Naive thymus-derived CD4-positive, alpha-beta T cell (primary cell): ENCODE results near the gene C11orf52. TPM values are rescaled to one million over a fixed set of nuclear protein-coding genes. Genes with fewer than 3 reads are reported as not detected.

Experiments
- polyA plus RNA-seq, 2 donors: library from polyadenylated mRNA; unstranded; fragments of 300-500 nt; fragmentation: Illumina TruSeq; gene quantifications; one replicate each; pipeline ENCODE4 v1.2.3, GENCODE V29; 2021
- total RNA-seq, 6 experiments: library from RNA in 5 of 6; stranded (reverse) in 5 of 6; gene quantifications; 1 replicate in 5 of 6; 2 replicates in 1 of 6; pipeline ENCODE4 v1.2.3 and lab custom pipeline; 2021 to 2026

Gene C11orf52
- total and polyA plus RNA-seq, 7 experiments from 2014 or later = 0.26 TPM; not detected in 6

Other genes starting within 250 kb of the C11orf52 start
- gene PPP2R1B, start 152.5 kb upstream of the C11orf52 start, total RNA-seq = 10 to 100 TPM; 25.8 to 49.2 (median 34.0) TPM
- gene PPP2R1B, start 152.5 kb upstream of the C11orf52 start, polyA plus RNA-seq = 10 to 100 TPM; 15.1 to 17.3 TPM
- gene ALG9, start 47.3 kb upstream of the C11orf52 start, total RNA-seq = 10 to 100 TPM; 16.4 to 30.2 (median 29.2) TPM
- 10 to 100 TPM; 14.1 to 20.3 TPM for gene ALG9, start 47.3 kb upstream of the C11orf52 start, polyA plus RNA-seq
- gene FDXACB1, start 39.7 kb upstream of the C11orf52 start, total RNA-seq = 1 to 10 TPM; 2.7 to 6.0 (median 5.3) TPM
- gene FDXACB1, start 39.7 kb upstream of the C11orf52 start, polyA plus RNA-seq = 10 to 100 TPM in 1 of 2 donors, 1 to 10 TPM in 1; 6.9 to 11.3 TPM
- 10 to 100 TPM; 13.7 to 24.9 (median 18.3) TPM for gene CFAP68, start 39.4 kb upstream of the C11orf52 start, total RNA-seq
- gene CFAP68, start 39.4 kb upstream of the C11orf52 start, polyA plus RNA-seq = 10 to 100 TPM; 34.5 to 39.4 TPM
- gene CRYAB, start 7.1 kb upstream of the C11orf52 start, total RNA-seq = not detected
- not detected for gene CRYAB, start 7.1 kb upstream of the C11orf52 start, polyA plus RNA-seq
- not detected for gene HSPB2, start 6.2 kb upstream of the C11orf52 start, total RNA-seq
- gene HSPB2, start 6.2 kb upstream of the C11orf52 start, polyA plus RNA-seq = not detected
- 10 to 100 TPM in 1 of 5 experiments, 1 to 10 TPM in 2, under 1 TPM in 2; 0.50 to 10.4 (median 1.3) TPM for gene DIXDC1, start 18.4 kb downstream of the C11orf52 start, total RNA-seq
- 1 to 10 TPM in 1 of 2 donors, under 1 TPM in 1; 0.76 to 2.0 TPM for gene DIXDC1, start 18.4 kb downstream of the C11orf52 start, polyA plus RNA-seq
- gene DLAT, start 106.5 kb downstream of the C11orf52 start, total RNA-seq = 10 to 100 TPM; 13.1 to 31.0 (median 17.8) TPM
- gene DLAT, start 106.5 kb downstream of the C11orf52 start, polyA plus RNA-seq = 10 to 100 TPM; 24.2 to 25.9 TPM
- gene PIH1D2, start 155.1 kb downstream of the C11orf52 start, total RNA-seq = under 1 TPM in 4 of 5 experiments, not detected in 1; 0.32 to 0.57 (median 0.44) TPM
- gene PIH1D2, start 155.1 kb downstream of the C11orf52 start, polyA plus RNA-seq = not detected
- 10 to 100 TPM; 12.4 to 22.9 (median 19.7) TPM for gene NKAPD1, start 155.4 kb downstream of the C11orf52 start, total RNA-seq
- gene NKAPD1, start 155.4 kb downstream of the C11orf52 start, polyA plus RNA-seq = 10 to 100 TPM in 1 of 2 donors, 1 to 10 TPM in 1; 9.2 to 10.9 TPM
- gene TIMM8B, start 167.8 kb downstream of the C11orf52 start, total RNA-seq = 10 to 100 TPM; 15.5 to 61.1 (median 24.3) TPM
- gene TIMM8B, start 167.8 kb downstream of the C11orf52 start, polyA plus RNA-seq = 10 to 100 TPM; 42.6 to 71.4 TPM
- gene SDHD, start 168.0 kb downstream of the C11orf52 start, total RNA-seq = 10 to 100 TPM; 39.6 to 84.4 (median 65.8) TPM
- 100 to 1,000 TPM; 188 to 211 TPM for gene SDHD, start 168.0 kb downstream of the C11orf52 start, polyA plus RNA-seq
- 1 to 10 TPM in 1 of 5 experiments, under 1 TPM in 3, not detected in 1; 0.32 to 8.3 (median 0.72) TPM for gene IL18, start 245.2 kb downstream of the C11orf52 start, total RNA-seq
- not detected for gene IL18, start 245.2 kb downstream of the C11orf52 start, polyA plus RNA-seq
- gene TEX12, start 248.5 kb downstream of the C11orf52 start, total RNA-seq = under 1 TPM in 3 of 5 experiments, not detected in 2; 0.46 to 0.86 (median 0.80) TPM
- gene TEX12, start 248.5 kb downstream of the C11orf52 start, polyA plus RNA-seq = not detected